GM19467 (cell line): ENCODE results near the gene IL18.
"Not testable (repeated sequence)": the region's sequence is repeated elsewhere in the genome, so short reads cannot be mapped to it uniquely, and the experiment has no call there.

Source experiments
- ATAC-seq: cut with Tn5 transposase; IDR thresholded peaks from one replicate; pipeline ENCODE4 v1.9.1; 2021; ENCODE audit warnings: mild to moderate bottlenecking, moderate library complexity; ENCODE audit not compliant: unreplicated experiment

IL18 gene

DNA sequence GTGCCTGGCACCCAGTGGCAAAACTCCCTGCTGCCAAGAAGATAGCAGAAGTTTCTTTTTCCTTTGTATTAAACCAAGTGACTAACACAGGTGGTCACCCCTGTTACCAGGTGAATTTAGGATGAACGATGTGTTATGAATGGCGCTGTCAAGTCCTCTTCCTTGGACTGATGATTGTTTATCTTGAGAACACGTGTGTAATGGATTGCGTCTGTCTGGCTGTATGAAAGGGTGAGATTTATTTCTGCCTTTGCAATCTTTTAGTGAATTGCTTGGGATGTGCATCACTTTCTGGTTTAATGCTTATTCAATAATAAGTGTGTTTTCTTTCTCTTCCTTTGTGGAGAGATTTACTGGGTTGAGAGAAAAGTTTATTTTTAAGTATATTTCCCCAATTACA is 40.8 kb downstream of the IL18 start:
- ATAC-seq, result no peak

DNA sequence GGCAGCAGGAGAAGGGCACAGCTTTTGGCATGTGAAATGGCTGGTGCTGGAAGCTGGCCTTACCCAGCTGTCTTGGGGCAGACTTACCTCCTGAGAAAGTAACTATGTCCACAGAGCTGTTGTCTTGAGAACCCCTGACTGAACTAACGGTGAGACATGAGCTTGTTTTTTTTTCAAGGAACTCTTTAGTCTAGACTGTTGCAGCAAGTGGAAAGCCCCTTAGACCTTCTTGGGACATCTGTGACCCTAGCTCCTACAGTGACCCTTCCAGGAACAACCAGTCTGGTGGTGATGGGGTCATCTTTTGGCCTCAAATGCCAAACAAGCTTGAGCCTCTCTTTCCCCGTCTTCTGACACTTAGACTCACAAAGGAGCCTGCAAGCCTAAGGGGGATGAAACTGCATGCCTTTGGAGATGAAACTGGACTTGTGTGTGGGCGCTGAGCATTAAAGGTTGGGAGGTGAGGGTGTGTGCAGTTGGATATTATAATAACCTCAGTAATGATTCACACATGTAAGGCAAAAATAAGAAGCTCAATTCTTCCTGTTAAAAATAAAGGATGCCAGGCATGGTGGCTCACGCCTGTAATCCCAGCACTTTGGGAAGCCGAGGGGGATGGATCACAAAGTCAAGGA is 41.8 kb downstream of the IL18 start:
- no peak for ATAC-seq

DNA sequence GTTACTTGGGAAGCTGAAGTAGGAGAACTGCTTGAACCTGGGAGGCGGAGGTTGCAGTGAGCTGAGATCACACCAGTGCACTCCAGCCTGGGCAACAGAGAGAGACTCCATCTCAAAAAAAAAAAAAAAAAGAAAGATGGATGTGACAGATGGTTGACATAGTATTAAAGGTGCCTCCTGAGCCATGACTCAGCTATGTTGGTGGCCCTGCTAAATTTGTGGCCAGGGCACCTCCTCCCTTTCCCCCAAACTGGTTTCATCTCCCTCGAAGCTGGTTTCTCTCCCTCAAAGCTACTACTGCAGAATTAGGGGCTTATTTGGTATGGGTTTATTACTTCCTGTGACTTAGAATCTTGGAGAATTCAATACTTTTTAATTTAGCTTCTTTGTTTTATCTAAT is 45.7 kb downstream of the IL18 start:
- ATAC-seq, result no peak

DNA sequence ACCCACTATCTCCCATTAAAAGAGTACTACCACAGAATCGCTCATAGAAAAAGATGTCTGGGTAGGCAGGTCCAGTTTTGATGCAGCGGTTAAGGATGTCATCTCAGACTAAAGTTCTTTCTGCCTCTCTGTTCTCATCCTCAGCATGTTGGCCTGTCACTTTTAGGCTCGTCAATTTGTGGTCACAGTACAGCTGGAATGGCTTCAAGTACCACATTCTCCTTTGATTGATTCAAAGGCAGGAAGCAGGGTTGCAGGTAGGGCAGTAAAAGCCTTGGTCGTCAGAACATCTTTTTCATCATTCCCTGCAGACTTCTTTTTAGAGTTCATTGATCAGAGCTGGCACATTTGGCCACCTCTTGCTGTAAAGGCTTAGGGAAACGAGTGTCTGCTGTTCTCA is 48.5 kb downstream of the IL18 start:
- no peak for ATAC-seq

DNA sequence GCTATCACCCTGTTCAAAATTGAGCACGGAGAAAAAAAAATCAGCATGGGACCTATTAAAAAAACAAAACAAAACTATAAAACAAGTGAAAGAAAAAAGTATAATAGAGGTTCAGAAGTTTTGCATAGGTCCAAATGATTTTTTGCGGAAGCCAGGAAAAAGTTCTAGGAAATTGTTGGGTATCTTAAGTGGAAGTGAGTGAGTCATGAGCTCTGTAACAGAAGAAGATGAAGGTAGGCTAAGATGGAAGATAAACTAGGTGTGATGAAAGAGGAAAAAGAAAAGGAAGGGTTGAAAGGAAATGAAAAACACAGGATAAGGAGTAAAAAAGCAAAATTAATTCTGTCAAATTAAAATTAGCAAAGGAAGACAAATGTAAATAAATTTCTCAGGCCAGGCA is 49.4 kb downstream of the IL18 start:
- ATAC-seq, result no peak

DNA sequence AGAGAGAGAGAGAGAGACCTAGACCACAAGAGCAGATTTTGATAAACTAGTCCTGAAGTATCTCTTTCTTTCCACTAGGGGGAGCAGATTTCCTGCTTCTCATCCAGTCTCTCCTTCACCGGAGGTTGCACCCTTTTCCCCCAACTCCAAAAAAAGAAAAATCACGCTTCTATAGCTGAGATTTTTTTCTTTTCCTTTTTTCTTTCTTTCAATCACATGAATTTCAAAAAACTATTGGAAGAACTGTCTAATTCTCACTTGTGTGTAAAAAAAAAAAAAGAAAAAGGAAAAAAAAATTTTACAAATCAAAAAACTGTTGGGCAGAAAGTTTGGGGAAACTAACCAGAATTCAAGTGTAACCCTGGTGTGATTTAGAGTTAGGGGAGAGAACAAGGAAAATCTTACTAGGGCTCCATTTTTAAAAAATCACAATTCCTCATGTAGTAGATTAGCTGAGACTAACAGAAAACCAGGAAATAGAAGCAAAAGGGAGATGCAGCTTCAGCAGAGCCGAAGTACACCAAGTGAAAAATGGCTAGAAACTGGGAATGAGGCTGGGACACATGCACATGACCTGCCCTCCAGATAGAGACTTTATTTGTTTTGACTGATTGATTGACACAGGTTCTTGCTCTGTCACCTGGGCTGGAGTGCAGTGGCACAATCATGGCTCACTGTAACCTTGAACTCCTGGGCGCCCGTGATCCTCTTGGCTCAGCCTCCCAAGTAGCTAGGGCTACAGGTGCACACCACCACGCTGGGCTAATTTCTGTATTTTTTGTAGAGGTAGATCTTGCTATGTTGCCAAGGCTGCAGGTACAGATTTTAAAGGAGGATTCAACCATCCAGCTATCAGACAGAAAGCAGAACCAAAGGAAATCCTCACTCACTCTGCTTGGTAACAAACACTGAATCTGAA is 50.1 kb downstream of the IL18 start:
- no peak for ATAC-seq

DNA sequence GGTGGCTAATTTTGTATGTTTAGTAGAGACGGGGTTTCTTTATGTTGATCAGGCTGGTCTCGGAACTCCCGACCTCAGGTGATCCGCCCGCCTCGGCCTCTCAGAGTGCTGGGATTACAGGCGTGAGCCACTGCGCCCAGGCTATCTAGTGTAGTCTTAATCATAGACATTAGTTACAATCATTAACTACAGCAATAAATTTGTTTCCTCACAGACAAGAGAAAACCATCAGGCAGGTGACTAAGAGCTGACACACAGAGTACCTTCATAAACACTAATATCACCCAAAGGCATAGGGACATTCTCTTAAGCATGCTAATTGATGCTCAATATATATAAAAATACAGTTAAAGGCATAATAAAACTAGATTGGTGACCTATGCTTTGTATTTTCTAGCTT is 57.8 kb downstream of the IL18 start:
- no peak for ATAC-seq

DNA sequence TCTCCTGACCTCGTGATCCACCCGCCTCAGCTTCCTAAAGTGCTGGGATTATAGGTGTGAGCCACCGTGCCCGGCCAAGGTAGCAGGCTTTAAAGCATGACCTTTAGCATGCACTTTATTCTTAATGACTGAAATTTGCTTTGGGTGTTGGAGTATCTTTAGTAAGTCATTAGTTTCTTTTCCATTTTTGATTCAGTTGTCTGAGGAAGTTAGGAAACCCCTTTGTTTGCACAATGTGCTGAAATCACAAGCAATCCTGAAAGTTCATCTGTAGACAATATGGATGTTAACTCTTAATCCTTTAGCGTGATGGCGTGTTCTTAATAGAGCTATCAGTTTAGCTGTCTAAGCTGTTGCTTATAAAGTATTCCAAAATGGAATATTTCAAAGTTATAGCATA is 60.4 kb downstream of the IL18 start:
- no peak for ATAC-seq

DNA sequence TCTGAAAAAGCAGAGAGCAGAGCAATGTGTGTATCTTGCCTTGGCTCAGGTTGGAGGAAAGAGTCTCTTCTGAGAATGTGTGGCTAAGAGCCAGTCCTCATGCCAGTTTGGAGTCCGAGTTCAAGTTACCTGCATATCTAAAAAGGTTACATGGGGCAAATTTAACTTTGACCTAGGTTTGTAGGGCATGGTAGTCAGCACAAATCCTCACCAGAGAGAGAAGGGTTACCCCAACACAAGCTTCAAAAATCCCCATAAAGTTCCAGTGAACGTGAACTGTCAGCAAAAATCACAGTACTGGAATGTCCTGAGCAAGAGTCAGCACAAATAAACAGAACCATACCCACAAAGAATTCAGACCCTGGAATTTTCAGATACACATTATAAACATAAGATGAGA is 63.4 kb downstream of the IL18 start:
- no peak for ATAC-seq

DNA sequence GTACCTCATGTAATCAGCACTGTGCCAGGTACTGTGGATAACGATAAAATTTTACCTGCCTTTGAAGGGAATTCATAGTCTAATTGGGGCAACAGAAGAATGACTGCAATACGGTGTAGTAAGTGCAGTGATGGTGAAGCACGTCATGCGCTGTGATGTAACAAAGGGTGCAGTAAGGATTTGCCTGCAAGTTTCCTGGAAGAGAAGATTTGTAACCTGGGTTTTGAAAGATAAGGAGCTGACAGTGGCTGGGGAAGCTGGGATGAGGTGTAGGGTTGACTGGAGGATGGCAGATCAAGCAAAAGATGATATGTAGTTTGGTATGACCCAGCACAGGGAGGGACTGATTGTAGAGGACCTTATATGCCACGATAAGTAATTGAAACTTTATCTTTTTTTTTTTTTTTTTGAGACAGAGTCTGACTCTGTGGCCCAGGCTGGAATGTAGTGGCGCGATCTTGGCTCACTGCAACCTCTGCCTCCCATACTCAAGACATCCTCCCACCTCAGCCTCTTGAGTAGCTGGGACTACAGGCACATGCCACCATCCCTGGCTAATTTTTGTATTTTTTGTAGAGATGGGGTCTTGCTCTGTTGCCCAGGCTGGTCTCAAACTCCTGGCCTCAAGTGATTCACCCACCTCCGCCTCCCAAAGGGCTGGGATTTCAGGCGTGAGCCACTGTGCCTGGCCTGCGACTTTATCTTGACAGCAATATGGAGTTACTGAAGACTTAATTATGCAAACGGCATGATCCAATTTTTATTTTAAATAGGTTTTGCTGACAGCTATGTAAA is 66.0 kb downstream of the IL18 start:
- ATAC-seq, result no peak

DNA sequence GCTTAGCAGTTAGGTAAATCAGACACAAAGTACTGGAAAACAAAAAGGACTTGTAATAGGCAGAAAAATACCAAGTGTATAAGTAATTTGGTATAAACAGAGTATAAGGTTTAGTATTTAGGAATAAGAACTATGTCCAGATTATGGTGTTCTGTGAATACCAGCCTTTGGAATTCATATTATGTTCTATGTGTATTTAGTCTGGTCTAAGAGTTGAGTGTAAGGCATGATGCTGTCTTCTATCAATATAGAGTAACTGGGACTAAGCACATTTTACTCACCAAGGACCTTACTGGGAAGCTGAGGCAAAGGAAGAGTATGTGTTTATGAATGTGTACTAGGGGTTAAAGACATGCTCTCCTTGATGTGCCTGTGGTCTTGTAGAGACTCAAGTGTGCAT is 67.7 kb downstream of the IL18 start:
- ATAC-seq, result no peak

DNA sequence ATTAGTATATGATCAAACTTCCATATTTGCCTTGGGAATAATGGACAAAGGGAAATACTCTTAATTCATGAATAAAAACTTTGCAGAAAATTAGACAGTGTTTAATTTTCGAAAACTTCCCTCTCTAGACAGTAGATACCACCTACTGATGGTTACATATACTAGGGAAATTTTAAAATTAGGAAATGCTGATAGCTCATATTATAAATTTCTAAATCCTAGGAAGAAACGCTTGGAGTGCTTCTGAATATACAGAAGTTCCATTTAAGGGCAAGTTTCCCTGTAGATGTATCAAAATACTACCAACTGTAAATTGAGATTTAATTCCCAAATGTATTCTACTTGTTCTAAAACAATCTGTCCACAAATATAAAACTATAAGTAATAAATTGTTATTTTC is 68.6 kb downstream of the IL18 start:
- ATAC-seq, result not testable (repeated sequence)
